Cardiac muscle cell (in vitro differentiated cells and primary cell): ENCODE data around the gene IP6K2. TPM values are rescaled to one million over a fixed set of nuclear protein-coding genes. Genes with fewer than 3 reads are reported as not detected.
A peak's percentile ranks its signal among the peaks of the same experiment; 100 is the strongest.

Experiments
- DNase-seq, 2 donors: peaks; one replicate each; pipeline versions ENCODE4 v3.0.0 to v3.0.0-alpha.2; 2010 to 2017; ENCODE audit warnings: low read depth in 1 of 2, low spot score in 1 of 2
- H3K27ac ChIP-seq: fragments of 200-600 bp; sonication (generic); 2 replicates; pipeline ENCODE4 v1.5.1; 2016
- H3K27me3 ChIP-seq: fragments of 200-600 bp; sonication (generic); 2 replicates; pipeline ENCODE4 v1.6.0; 2016; ENCODE audit warnings: control low read depth
- H3K36me3 ChIP-seq: fragments of 200-600 bp; sonication (generic); 2 replicates; pipeline ENCODE4 v1.5.1; 2016; ENCODE audit warnings: control low read depth
- H3K4me1 ChIP-seq: fragments of 200-600 bp; sonication (generic); 2 replicates; pipeline ENCODE4 v1.8.1; 2017; ENCODE audit warnings: low read depth, mild to moderate bottlenecking, mixed run types
- H3K4me3 ChIP-seq: fragments of 200-600 bp; sonication (generic); 2 replicates; pipeline ENCODE4 v1.5.1; 2016; ENCODE audit warnings: mild to moderate bottlenecking
- H3K9me3 ChIP-seq: fragments of 200-600 bp; sonication (generic); 2 replicates; pipeline ENCODE4 v1.5.1; 2017; ENCODE audit warnings: low read depth, mild to moderate bottlenecking, control low read depth
- polyA plus RNA-seq: library from polyadenylated mRNA; unstranded; fragments of >200 nt; fragmentation: Nextera tagmentation; extraction: Ambion mirVana; gene quantifications from 2 replicates; pipeline ENCODE4 v1.2.1, GENCODE V29; 2016
- total RNA-seq: library from RNA; depleted of rRNA; stranded (reverse); fragments of >200 nt; gene quantifications from 2 replicates; pipeline ENCODE4 v1.2.3, GENCODE V29; 2016
- TF ChIP-seq, protein P1 (sequence below): IDR thresholded peaks from 2 replicates; pipeline ENCODE4 v1.5.1; 2012; ENCODE audit warnings: low read depth, mild to moderate bottlenecking, low read length

Gene IP6K2
- total and polyA plus RNA-seq, 2 experiments from 2014 or later: 119 to 130 TPM

DNA sequence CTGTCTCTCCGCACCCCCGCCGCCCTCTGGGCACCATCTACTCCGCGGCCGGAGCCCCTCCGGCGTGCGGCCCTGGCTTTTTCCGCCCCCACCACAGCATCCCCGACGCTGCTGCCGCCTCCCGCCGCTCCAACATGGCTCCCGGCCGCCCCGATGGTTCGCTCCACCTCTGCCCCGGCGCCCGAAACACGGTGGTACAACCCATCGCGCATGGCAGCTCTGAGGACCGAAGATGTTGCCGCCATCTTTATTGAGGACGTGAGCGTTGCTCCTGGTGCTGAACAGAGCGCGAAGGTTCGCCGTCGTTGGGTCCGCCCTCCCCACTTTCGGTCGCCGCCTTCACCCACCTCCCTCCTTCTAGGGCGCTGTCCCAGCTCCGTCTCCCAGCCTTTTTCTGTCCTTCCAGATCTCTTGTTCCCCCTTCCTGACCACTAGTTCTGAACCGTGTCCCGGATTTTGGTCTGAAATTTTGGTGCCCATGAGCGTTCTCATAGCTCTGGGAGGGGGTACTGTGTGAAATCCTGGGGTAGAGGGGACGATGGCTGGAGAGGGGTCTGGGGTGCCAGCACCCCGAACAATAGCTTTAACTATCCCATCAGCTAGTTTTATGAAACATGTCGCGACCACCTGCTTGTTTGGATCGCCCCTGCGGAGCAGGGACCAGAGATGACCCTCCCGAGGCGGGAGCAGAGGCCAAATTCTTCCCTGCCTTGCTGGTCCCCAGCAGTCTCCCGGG is 54.1 kb downstream of the IP6K2 start, which contains the start of gene CELSR3:
Gene CELSR3, minus strand, starts transcription at position 134 of the 736 bp plus-strand sequence. CDS start 252 bp downstream, outside the sequence.
- H3K27me3 ChIP-seq: no peaks in the 10 kb centered on the region
- TF ChIP-seq, protein P1, sequence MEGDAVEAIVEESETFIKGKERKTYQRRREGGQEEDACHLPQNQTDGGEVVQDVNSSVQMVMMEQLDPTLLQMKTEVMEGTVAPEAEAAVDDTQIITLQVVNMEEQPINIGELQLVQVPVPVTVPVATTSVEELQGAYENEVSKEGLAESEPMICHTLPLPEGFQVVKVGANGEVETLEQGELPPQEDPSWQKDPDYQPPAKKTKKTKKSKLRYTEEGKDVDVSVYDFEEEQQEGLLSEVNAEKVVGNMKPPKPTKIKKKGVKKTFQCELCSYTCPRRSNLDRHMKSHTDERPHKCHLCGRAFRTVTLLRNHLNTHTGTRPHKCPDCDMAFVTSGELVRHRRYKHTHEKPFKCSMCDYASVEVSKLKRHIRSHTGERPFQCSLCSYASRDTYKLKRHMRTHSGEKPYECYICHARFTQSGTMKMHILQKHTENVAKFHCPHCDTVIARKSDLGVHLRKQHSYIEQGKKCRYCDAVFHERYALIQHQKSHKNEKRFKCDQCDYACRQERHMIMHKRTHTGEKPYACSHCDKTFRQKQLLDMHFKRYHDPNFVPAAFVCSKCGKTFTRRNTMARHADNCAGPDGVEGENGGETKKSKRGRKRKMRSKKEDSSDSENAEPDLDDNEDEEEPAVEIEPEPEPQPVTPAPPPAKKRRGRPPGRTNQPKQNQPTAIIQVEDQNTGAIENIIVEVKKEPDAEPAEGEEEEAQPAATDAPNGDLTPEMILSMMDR: no peak
- DNase-seq: peak; percentile 95 to 96
- H3K27ac ChIP-seq: peak within 1 kb of the TSS; percentile 98
- H3K4me3 ChIP-seq: peak within 1 kb of the TSS; percentile 49
- no peaks in the 10 kb centered on the region for H3K9me3 ChIP-seq
- no peaks in the 10 kb centered on the region for H3K36me3 ChIP-seq
- H3K4me1 ChIP-seq: no peaks in the 10 kb centered on the region

DNA sequence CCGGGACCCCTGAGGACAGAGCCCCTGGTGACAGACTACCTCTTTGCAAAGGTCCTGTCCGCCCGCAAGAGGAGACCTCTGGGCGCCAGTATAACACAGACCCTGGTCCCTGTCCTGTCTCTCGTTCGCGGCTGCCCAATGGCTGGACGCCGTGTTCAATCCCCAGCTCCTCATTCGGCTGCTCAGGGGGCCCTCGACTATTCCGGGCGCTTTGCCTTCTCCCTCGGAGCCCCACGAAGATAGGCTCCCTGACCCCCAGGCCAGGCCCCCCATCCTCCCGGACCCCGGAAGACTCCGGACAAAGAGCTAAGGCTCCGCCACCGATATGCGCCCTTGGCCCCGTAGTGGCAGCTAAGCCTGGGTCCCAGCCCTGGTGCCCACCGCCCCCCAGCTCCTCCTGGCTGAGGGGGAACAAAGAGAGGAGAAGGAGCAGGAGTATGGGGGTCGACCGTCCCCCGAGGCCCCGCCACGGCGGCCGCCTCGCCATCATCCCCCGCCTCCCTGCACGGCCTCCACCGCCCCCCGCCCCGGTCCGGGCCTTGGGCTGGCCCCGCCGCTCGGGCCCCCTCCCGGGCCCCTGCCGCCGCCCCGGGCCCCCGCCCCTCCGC is 54.8 kb downstream of the IP6K2 start:
- DNase-seq: peak in 1 of 2 donors; percentile 30

DNA sequence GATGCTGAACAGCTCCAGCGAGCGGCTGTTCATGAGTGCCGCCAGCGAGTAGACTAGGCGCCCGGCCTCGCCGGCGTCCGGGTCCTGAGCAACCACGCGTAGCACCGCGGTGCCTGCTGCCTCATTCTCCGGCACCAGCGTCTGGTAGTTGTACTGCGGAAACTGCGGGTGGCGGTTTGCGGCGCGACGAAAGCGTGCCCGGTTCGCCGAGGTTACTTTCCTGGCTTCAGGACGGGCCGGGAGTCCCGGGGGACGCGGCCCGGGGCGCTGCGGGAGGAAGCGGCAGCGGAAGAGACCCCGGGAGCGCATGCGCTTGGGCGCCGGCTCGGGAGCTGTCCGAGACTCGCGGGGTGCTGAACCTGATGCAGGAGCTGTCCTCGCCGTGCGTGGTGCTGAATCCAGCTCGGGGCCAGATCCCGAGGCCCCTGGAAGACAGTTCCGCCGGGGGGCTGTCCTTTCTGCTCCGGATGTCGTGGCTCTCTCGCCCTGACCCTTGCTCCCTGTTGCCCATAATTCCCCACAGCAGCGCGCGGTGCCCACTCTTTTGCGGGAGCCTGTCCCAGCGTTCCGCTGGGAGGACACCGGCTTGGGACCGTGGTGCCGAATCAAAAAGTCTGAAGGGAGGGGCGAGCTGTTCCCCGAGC is 55.4 kb downstream of the IP6K2 start:
- TF ChIP-seq, protein P1: no peak
- Histone ChIP-seq H3K27ac (no peak overlapping the region), H3K27me3 (no peaks in the 10 kb centered on the region)

More for the DNA sequence above, 54.8 kb downstream of the IP6K2 start:
- Histone ChIP-seq H3K27ac (no peak overlapping the region), H3K4me3 (peak overlapping the region; percentile 49), H3K9me3 (no peaks in the 10 kb centered on the region), H3K27me3 (no peaks in the 10 kb centered on the region), H3K4me1 (no peaks in the 10 kb centered on the region), H3K36me3 (no peaks in the 10 kb centered on the region)
- TF ChIP-seq, protein P1: no peak

DNA sequence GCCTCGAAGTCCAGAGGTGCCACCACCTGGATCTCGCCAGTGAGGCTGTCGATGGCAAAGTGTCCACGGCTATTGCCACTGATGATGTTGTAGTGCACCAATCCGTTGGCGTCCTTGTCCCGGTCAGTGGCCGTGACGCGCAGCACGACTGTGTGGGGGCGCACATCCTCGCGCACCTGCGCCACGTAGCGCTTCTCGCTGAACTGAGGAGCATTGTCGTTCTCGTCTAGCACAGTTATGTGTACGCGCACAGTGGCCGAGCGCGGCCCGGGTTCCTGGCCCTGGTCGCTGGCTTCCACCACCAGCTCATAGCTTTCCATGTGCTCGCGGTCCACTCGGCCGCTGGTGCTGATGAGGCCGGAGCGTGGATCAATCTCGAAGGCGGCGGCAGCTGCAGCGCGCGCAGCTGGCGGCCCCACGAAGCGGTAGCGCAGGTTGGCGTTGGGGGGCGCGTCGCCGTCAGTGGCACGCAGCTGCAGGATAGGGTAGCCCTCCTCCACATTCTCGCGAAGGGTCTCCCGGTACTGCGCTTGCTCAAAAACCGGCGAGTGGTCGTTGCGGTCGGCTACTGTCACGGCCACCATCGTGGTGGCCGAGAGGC is 56.1 kb downstream of the IP6K2 start:
- no peaks in the 10 kb centered on the region for H3K27me3 ChIP-seq
- no peaks in the 10 kb centered on the region for H3K4me1 ChIP-seq
- H3K36me3 ChIP-seq: no peaks in the 10 kb centered on the region
- TF ChIP-seq, protein P1: no peak
- H3K4me3 ChIP-seq: peak overlapping the region; percentile 49
- no peaks in the 10 kb centered on the region for H3K9me3 ChIP-seq
- DNase-seq: no peak
- H3K27ac ChIP-seq: no peak overlapping the region

More for the DNA sequence above, 55.4 kb downstream of the IP6K2 start:
- Histone ChIP-seq H3K36me3 (no peaks in the 10 kb centered on the region), H3K4me3 (peak overlapping the region; percentile 49), H3K9me3 (no peaks in the 10 kb centered on the region), H3K4me1 (no peaks in the 10 kb centered on the region)
- peak; percentile 67 to 88 for DNase-seq

DNA sequence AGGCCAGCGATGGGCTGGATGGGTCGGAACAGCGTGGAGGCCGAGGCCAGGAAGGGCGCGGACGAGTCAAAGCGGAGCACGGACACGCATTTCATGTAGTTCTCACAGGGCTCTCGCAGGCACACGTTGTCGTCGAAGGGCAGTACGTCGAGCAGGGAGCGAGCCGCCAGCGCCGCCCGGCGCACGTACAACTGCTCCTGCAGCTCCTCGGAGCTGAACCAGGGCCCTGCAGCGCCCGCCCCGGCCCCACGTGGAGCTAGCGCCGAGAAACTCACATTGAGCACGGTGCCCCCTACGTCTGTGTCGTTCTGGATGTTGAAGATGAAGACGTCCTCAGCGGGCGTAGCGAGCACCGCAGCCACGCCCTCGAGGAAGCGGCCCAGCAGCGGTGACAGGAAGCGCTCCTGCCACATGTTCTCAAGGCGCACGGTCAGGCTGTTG is 60.2 kb downstream of the IP6K2 start:
- Histone ChIP-seq H3K27ac (no peak overlapping the region), H3K27me3 (no peaks in the 10 kb centered on the region), H3K9me3 (no peaks in the 10 kb centered on the region), H3K4me1 (no peaks in the 10 kb centered on the region), H3K36me3 (no peaks in the 10 kb centered on the region), H3K4me3 (no peak overlapping the region)
- TF ChIP-seq, protein P1: no peak
- no peak for DNase-seq
